Measurements from ENCODE around the gene NDE1. TPM values are rescaled to one million over a fixed set of nuclear protein-coding genes. Genes with fewer than 3 reads are reported as not detected.
"Not testable (repeated sequence)": the region's sequence is repeated elsewhere in the genome, so short reads cannot be mapped to it uniquely, and the experiment has no call there.

Gene NDE1
- total RNA-seq, 1 experiment from 2014 or later, result 162 TPM

- Mint-ChIP-seq H3K4me3 (ENCODE audit: unreplicated experiment) (peak overlapping the region; percentile 78), H3K9me3 (ENCODE audit: unreplicated experiment) (no peaks in the 10 kb centered on the region), H3K27ac (ENCODE audit: low read depth, unreplicated experiment) (peak overlapping the region; percentile 97), H3K36me3 (ENCODE audit: insufficient read depth, unreplicated experiment) (peaks cover 9% of the 10 kb centered on the region), H3K4me1 (ENCODE audit: insufficient read depth, unreplicated experiment) (peaks cover 20% of the 10 kb centered on the region), H3K27me3 (ENCODE audit: insufficient read depth, unreplicated experiment) (no peaks in the 10 kb centered on the region)
- CTCF ChIA-PET, result interaction anchor here (0.5 to 2.5 kb wide), 5 partner anchors 21 to 158 kb away, joined by 4 to 17 read pairs (median 4); no protein-coding TSS in a partner anchor
- intact Hi-C loops (cut with micrococcal nuclease), result loop anchor here (1.0 kb wide), 1 partner anchor 28 kb away; no protein-coding TSS in a partner anchor
- BruUV-seq (replicated peaks), result no TSS peak
- TF ChIP-seq CTCF (IDR thresholded peaks at IDR 0.05; ENCODE audit: unreplicated experiment), result no peak
- POLR2A ChIA-PET, result interaction anchor here (0.6 to 8.0 kb wide), 20 partner anchors 8 to 1012 kb away, joined by 3 to 173 read pairs (median 4); partner anchors contain the start of genes NDE1 and RRN3
- peak; percentile 87 for DNase-seq (ENCODE audit: unreplicated experiment)
These were observed 5.6 kb upstream of the NDE1 start for GRCh38 chr16:15644267-15644961.

DNA sequence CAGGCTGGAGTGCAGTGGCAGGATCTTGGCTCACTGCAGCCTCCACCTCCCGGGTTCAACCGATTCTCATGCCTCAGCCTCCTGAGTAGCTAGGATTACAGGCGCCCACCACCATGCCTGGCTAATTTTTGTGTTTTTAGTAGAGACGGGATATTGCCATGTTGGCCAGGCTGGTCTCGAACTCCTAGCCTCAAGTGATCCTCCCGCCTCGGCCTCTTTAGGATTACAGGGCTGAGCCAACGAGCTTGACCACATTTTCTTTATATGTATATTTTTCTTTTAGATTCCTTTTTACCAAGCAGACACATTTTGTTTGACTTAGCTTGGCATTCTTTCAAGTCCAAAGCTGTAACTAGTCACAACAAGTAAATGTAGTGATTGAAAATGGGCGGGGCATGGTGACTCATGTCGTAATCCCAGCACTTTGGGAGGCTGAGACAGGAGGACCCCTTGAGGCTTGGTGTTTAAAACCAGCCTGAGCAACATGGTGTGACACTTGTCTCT lies 5.0 kb upstream of the NDE1 start:
- POLR2A ChIA-PET, result interaction anchor here (0.7 to 8.0 kb wide), 8 partner anchors 7 to 254 kb away, joined by 3 to 173 read pairs (median 12); partner anchors contain the start of genes CEP20 and NDE1
- not testable (repeated sequence) for H3K36me3 Mint-ChIP-seq (ENCODE audit: insufficient read depth, unreplicated experiment); H3K27me3 Mint-ChIP-seq (ENCODE audit: insufficient read depth, unreplicated experiment); H3K9me3 Mint-ChIP-seq (ENCODE audit: unreplicated experiment); BruUV-seq (replicated peaks)
- DNase-seq (ENCODE audit: unreplicated experiment), result peak; percentile 97
- intact Hi-C loops (cut with micrococcal nuclease), result loop anchor here (1.0 kb wide), 1 partner anchor 27 kb away; no protein-coding TSS in a partner anchor
- H3K27ac Mint-ChIP-seq (ENCODE audit: low read depth, unreplicated experiment), result peak overlapping the region; percentile 97
- H3K4me3 Mint-ChIP-seq (ENCODE audit: unreplicated experiment), result peak overlapping the region; percentile 78
- CTCF ChIA-PET, result interaction anchor here (0.6 to 1.1 kb wide), 2 partner anchors 25 to 103 kb away, joined by 3 read pairs; no protein-coding TSS in a partner anchor
- peaks cover 20% of the 10 kb centered on the region for H3K4me1 Mint-ChIP-seq (ENCODE audit: insufficient read depth, unreplicated experiment)

- CTCF ChIA-PET; H3K27me3 Mint-ChIP-seq (ENCODE audit: insufficient read depth, unreplicated experiment); BruUV-seq (replicated peaks); H3K4me3 Mint-ChIP-seq (ENCODE audit: unreplicated experiment); H3K9me3 Mint-ChIP-seq (ENCODE audit: unreplicated experiment); DNase-seq (ENCODE audit: unreplicated experiment); intact Hi-C loops (cut with micrococcal nuclease); H3K27ac Mint-ChIP-seq (ENCODE audit: low read depth, unreplicated experiment); H3K36me3 Mint-ChIP-seq (ENCODE audit: insufficient read depth, unreplicated experiment): not testable (repeated sequence)
- peaks cover 12% of the 10 kb centered on the region for H3K4me1 Mint-ChIP-seq (ENCODE audit: insufficient read depth, unreplicated experiment)
- POLR2A ChIA-PET, result interaction anchor here (1.7 to 8.0 kb wide), 3 partner anchors 26 to 57 kb away, joined by 4 to 173 read pairs (median 80); no protein-coding TSS in a partner anchor
These were observed 3.3 kb upstream of the NDE1 start for GRCh38 chr16:15646557-15647293.

DNA sequence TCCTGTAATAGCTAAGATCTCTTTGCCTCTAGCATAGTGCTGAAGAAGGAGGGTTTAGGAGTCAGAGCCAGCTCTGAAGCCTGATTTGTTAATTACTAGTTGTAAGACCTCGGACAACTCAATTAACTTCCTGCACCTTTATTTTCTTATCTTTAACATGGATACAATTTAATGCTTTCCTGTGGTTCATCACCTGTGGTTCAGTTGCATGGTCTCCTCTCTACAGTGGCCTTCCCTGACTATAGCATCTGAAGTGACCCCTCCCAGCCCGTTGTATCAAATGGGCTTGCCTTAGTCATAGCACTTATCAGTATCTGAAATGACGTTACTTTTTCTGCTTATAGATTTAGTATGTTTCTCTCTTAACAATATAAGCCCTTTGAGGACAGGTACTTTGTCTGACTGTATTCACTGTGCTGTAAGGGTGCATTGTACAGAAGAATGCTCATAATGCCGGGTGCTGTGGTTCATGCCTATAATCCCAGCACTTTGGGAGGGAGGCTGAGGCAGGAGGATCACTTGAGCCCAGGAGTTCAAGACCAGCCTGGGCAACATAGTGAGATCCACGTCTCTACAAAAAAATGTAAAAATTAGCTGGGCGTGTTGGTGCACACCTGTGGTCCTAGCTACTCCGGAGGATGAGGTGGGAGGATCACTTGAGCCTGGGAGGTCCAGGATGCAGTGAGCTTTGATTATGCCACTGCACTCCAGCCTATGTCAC lies 2.6 kb upstream of the NDE1 start:
- Mint-ChIP-seq H3K27me3 (ENCODE audit: insufficient read depth, unreplicated experiment) (no peaks in the 10 kb centered on the region), H3K27ac (ENCODE audit: low read depth, unreplicated experiment) (no peak overlapping the region), H3K9me3 (ENCODE audit: unreplicated experiment) (no peaks in the 10 kb centered on the region), H3K4me3 (ENCODE audit: unreplicated experiment) (no peak overlapping the region), H3K36me3 (ENCODE audit: insufficient read depth, unreplicated experiment) (no peaks in the 10 kb centered on the region), H3K4me1 (ENCODE audit: insufficient read depth, unreplicated experiment) (peaks cover 6% of the 10 kb centered on the region)
- intact Hi-C loops (cut with micrococcal nuclease), result no loop called here
- ChIA-PET CTCF (no interaction called here), POLR2A (interaction anchor here (8.0 kb wide), 1 partner anchor 25 kb away, joined by 173 read pairs; no protein-coding TSS in a partner anchor)
- no peak for DNase-seq (ENCODE audit: unreplicated experiment)
- TF ChIP-seq CTCF (IDR thresholded peaks at IDR 0.05; ENCODE audit: unreplicated experiment), result no peak
- BruUV-seq (replicated peaks), result no TSS peak

Measured in MCF 10A (cell line).